Measurements from ENCODE around the gene B3GNT5. TPM values are rescaled to one million over a fixed set of nuclear protein-coding genes. Genes with fewer than 3 reads are reported as not detected.

B3GNT5 gene
- total RNA-seq, 1 experiment from 2014 or later = 2.2 TPM

DNA sequence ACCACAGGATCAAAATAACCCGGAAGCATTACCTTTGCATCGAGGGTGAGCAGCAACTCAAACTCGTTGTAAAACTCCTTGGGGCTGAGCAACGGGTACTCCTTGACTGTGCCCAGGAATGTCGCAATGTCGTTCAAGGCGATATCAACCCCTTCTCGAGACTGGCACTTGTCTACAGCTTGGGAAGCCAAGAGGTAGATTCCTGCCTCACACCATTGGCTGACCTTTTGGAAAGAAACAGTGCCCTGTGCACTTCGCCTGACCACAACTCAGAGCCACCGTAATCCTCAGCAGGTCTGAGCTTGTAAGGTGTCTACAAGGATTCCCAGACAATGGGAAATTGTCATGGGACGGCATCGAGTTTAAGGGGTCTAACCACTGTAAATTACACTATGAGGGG lies 43.9 kb downstream of the B3GNT5 start:
- Histone ChIP-seq H3K27me3 (replicated peaks) (no peaks in the 10 kb centered on the region), H3K27ac (no peak overlapping the region), H3K4me3 (no peak overlapping the region), H3K9me3 (replicated peaks) (no peaks in the 10 kb centered on the region), H3K36me3 (no peaks in the 10 kb centered on the region), H3K4me1 (replicated peaks) (peaks cover 26% of the 10 kb centered on the region)
- DNase-seq (ENCODE audit: low read depth in 1 of 2, low spot score in 2 of 2) = no peak

DNA sequence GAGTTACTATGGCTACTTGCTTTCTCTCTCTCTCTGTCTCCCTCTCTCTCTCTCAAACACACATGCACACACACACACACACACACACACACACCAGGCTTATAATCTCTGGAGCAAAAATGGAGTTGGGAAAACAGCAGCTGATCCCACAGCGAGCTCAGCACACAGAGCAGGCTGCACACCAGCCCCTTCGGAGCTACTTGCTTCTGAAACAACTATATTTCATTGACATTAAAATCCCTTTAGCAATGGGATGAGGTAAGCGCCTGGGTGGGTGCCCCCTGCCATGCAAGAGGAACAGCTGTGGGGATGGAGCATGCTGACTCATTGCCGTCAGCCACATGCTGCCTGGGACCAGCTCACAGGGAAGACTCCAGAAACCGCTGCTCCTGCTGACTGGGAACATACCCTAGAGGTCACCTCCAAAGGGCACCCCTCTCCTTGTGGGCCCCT lies 45.7 kb downstream of the B3GNT5 start:
- DNase-seq (ENCODE audit: low read depth in 1 of 2, low spot score in 2 of 2) = peak; percentile 77 to 83
- no peaks in the 10 kb centered on the region for H3K36me3 ChIP-seq
- no peak overlapping the region for H3K4me3 ChIP-seq
- H3K27me3 ChIP-seq (replicated peaks) = no peaks in the 10 kb centered on the region
- H3K4me1 ChIP-seq (replicated peaks) = peaks cover 26% of the 10 kb centered on the region
- H3K9me3 ChIP-seq (replicated peaks) = no peaks in the 10 kb centered on the region
- H3K27ac ChIP-seq = peak overlapping the region; percentile 17; the same call in 1 of the 2 replicates

DNA sequence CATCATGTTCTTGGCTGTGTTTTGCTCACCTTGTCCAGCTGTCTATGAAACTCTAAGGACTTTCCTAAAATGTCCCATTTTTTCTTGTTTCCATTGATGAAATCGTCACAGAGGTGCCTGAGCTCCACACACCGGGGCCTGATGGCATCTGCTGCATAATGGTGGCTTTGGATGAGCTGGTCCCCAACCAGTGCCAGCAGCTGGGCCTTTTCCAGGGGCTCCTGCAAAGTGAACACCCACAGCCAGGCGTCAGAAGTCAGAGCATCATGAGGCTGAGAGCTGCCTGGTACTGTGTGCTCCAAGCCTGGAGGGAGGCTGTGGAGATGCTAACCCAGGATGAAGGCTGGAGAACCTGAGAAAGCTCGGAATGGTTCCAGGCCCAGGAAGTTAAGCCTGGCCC lies 46.9 kb downstream of the B3GNT5 start:
- H3K27me3 ChIP-seq (replicated peaks) = no peaks in the 10 kb centered on the region
- H3K4me1 ChIP-seq (replicated peaks) = peaks cover 26% of the 10 kb centered on the region
- no peak overlapping the region for H3K4me3 ChIP-seq
- H3K9me3 ChIP-seq (replicated peaks) = no peaks in the 10 kb centered on the region
- no peaks in the 10 kb centered on the region for H3K36me3 ChIP-seq
- no peak for DNase-seq (ENCODE audit: low read depth in 1 of 2, low spot score in 2 of 2)
- H3K27ac ChIP-seq = no peak overlapping the region

DNA sequence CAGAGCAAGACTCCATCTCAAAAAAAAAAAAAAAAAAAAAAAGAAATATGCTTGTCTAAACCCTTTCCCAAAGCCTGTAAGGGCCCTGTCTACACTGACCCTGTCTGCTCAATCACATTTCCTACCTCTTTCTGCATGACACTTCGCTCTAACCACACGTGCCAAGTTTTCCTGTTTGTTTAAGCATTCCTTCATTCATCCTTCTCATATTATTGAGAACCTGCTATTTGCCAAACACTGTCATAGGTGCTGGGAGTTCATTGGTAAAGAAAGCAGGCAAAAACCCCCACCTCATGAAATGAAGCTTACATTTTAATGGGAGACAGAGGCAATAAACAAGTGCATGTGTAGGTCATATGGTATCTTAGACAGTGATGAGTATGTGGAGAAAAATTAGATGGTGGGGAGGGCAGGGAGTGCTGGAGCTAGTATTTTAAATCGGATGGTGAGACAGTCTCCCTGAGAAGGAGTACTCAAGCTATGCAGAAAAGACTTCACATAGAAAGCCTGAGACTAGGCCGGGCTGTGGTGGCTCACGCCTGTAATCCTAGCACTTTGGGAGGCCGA lies 48.0 kb downstream of the B3GNT5 start:
- Histone ChIP-seq H3K4me1 (replicated peaks) (peaks cover 21% of the 10 kb centered on the region), H3K27me3 (replicated peaks) (no peaks in the 10 kb centered on the region), H3K9me3 (replicated peaks) (no peaks in the 10 kb centered on the region), H3K36me3 (no peaks in the 10 kb centered on the region), H3K4me3 (no peak overlapping the region), H3K27ac (no peak overlapping the region)
- DNase-seq (ENCODE audit: low read depth in 1 of 2, low spot score in 2 of 2) = no peak

DNA sequence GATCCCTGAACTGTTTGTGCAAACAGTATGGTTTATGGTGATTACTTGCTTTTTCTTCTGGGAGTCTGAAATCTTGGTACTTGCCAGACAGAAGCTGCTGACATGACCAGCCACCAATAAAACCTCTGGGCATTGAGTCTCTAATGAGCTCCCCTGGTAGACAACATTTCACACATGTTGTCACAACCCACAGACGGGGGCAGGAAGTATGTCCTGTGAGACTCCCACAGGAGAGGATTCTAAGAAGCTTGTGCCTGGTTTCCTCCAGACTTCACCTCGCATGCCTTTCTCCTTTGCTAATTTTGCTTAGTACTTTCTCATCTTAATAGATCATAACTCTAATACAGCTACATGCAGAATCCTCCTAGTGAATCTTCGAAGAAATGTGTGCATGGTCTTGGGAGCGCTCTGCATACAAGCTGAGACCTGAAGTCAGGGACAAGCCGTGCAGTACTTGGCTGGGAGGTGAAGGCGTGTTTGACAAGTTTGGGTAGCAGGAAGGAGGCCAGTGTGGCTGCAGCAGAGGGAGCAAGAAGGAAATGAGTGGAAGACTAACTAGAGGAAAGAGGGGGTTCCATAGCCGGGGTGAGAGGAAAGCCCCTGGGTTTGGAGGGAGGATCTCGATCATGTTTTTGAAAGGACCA lies 49.0 kb downstream of the B3GNT5 start:
- no peak overlapping the region for H3K27ac ChIP-seq
- no peaks in the 10 kb centered on the region for H3K27me3 ChIP-seq (replicated peaks)
- H3K4me1 ChIP-seq (replicated peaks) = peaks cover 26% of the 10 kb centered on the region
- no peak for DNase-seq (ENCODE audit: low read depth in 1 of 2, low spot score in 2 of 2)
- H3K36me3 ChIP-seq = no peaks in the 10 kb centered on the region
- no peaks in the 10 kb centered on the region for H3K9me3 ChIP-seq (replicated peaks)
- H3K4me3 ChIP-seq = no peak overlapping the region

DNA sequence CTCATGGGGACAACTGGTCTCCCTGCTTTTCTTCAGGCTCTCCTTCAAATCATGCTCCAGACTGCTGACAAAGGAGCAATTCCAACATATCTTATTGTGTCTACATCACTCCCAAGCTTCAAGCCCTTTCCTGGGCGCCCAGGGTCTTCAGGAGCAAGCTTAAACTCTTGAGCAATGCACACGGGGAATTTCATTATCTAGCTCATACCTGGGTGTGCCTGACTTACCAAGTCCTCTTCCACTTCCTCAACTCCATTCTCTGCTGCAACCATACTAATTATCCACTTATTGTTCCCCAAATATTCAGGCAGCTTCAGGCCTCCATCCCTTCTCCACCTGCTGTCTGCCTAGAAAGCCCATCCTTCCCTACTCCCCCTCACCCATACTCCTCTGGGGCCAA lies 50.6 kb downstream of the B3GNT5 start:
- Histone ChIP-seq H3K36me3 (no peaks in the 10 kb centered on the region), H3K4me1 (replicated peaks) (peaks cover 26% of the 10 kb centered on the region), H3K4me3 (no peak overlapping the region), H3K9me3 (replicated peaks) (no peaks in the 10 kb centered on the region), H3K27ac (no peak overlapping the region), H3K27me3 (replicated peaks) (no peaks in the 10 kb centered on the region)
- DNase-seq (ENCODE audit: low read depth in 1 of 2, low spot score in 2 of 2) = no peak

DNA sequence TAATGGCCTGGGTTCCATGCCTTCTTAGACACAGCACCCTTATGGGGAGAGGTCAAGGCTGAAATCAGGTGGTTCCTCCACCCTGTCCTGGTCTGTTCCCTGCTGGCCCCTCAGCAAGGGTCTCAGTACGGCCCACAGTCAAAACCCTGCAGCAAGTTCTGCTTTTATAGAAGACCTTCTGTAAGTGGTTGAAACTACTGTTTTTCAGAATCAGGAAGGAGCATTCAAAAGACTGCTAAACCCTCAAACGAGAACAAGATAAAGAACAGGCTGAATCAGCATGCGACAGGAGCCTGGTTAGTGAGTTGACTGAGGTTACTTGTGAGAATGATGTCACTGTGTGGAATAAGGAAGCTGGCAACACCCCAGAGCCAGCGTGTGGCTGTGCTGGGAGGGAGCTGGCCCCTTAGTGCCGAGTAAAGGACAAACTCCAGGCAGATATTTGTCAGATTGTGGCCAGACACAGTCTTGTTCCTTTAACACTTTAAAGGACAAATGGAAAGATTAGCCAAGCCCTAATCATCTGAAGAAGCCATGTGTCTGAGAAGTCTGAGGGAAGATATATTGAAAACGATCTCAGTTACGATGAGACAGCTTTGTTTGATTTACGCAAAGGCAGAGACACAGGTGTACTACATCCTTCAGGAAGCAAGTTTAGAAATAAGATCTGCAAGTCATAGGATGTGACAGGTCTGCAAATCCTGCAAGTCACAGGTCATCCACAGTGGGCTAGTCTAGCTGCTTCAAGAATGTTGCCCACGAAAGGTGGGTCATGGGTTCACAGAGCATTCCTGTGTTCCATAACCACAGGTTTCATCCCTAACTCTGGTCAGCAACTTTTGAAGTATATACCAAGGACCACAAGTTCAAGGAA lies 54.0 kb downstream of the B3GNT5 start:
- no peak overlapping the region for H3K4me3 ChIP-seq
- H3K27ac ChIP-seq = no peak overlapping the region
- H3K36me3 ChIP-seq = no peaks in the 10 kb centered on the region
- peak; percentile 36 to 54 for DNase-seq (ENCODE audit: low read depth in 1 of 2, low spot score in 2 of 2)
- no peaks in the 10 kb centered on the region for H3K27me3 ChIP-seq (replicated peaks)
- H3K4me1 ChIP-seq (replicated peaks) = peaks cover 16% of the 10 kb centered on the region
- no peaks in the 10 kb centered on the region for H3K9me3 ChIP-seq (replicated peaks)

GRCh38 chr3:183307749-183308148 lies 54.7 kb downstream of the B3GNT5 start:
- Histone ChIP-seq H3K36me3 (no peaks in the 10 kb centered on the region), H3K9me3 (replicated peaks) (no peaks in the 10 kb centered on the region), H3K27me3 (replicated peaks) (no peaks in the 10 kb centered on the region), H3K4me3 (no peak overlapping the region), H3K27ac (no peak overlapping the region), H3K4me1 (replicated peaks) (peaks cover 23% of the 10 kb centered on the region)
- no peak for DNase-seq (ENCODE audit: low read depth in 1 of 2, low spot score in 2 of 2)

GRCh38 chr3:183308751-183309150 lies 55.7 kb downstream of the B3GNT5 start:
- H3K36me3 ChIP-seq = no peaks in the 10 kb centered on the region
- no peak overlapping the region for H3K4me3 ChIP-seq
- no peak overlapping the region for H3K27ac ChIP-seq
- H3K9me3 ChIP-seq (replicated peaks) = no peaks in the 10 kb centered on the region; the same call in 1 of the 2 replicates
- no peaks in the 10 kb centered on the region for H3K27me3 ChIP-seq (replicated peaks)
- H3K4me1 ChIP-seq (replicated peaks) = peaks cover 29% of the 10 kb centered on the region
- no peak for DNase-seq (ENCODE audit: low read depth in 1 of 2, low spot score in 2 of 2)

DNA sequence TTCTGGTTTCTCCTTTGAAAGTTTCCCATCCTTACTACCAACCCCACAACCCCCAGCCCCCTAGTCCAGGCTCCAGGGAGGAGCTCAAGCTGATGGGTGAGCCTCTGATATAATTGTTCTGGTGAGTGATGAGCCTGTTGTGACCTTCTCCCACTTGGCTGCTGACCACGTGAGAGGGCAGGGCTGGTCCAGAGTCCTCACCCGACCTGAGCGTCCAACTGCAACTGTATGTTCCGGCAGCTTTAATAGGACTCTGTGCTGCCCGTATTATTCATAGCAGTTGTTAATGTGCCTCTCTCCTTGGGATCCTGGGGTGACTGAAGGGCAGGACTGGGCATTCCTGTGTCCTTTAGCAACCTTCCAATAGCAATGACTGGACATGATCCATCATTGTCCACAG lies 56.2 kb downstream of the B3GNT5 start:
- Histone ChIP-seq H3K4me1 (replicated peaks) (peaks cover 29% of the 10 kb centered on the region), H3K9me3 (replicated peaks) (no peaks in the 10 kb centered on the region; the same call in 1 of the 2 replicates), H3K27ac (no peak overlapping the region), H3K27me3 (replicated peaks) (no peaks in the 10 kb centered on the region), H3K4me3 (no peak overlapping the region), H3K36me3 (no peaks in the 10 kb centered on the region)
- no peak for DNase-seq (ENCODE audit: low read depth in 1 of 2, low spot score in 2 of 2)

DNA sequence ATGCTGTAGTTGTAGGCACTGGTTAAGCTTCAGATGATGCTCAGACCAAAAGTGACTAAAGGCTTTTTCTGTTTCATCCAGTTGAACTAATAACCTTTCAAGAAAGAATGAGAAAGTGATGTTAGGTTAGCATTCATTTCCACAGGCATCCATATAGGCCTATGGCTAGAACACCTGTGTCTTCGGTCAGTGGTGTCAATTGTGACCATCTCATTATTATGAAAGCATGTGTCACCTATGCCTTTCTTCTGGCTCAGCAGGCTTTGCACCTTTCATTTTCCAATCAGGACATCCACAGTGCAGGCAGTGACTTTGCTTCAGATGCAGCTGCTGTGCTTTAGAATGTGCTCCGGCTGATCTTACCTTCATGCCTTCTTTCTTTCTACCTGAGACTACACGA lies 57.9 kb downstream of the B3GNT5 start:
- no peak overlapping the region for H3K4me3 ChIP-seq
- H3K9me3 ChIP-seq (replicated peaks) = no peaks in the 10 kb centered on the region; the same call in 1 of the 2 replicates
- H3K27ac ChIP-seq = no peak overlapping the region

DNA sequence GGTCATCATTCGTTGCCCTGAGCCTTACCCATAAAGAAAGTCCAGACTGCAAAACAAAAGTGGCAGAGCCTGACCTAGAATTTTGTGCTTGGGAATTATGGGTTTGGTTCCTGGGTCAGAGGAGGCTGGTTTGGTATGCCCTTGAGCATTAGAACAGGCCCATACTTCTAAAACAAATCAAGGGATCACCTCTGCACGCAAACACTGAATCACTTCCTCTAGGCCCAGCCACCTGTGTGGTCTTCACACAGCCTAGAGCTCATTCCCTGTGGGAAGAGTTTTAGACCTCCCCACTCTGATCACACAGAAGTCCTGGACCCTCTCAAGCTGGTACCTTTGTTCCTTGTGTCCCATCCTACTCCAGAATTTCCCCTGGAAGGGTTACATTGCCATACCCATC lies 59.4 kb downstream of the B3GNT5 start:
- H3K4me1 ChIP-seq (replicated peaks) = peaks cover 21% of the 10 kb centered on the region
- H3K9me3 ChIP-seq (replicated peaks) = no peaks in the 10 kb centered on the region; the same call in 1 of the 2 replicates
- no peaks in the 10 kb centered on the region for H3K36me3 ChIP-seq
- no peaks in the 10 kb centered on the region for H3K27me3 ChIP-seq (replicated peaks)
- no peak overlapping the region for H3K4me3 ChIP-seq
- DNase-seq (ENCODE audit: low read depth in 1 of 2, low spot score in 2 of 2) = peak; percentile 55 to 57
- H3K27ac ChIP-seq = peak overlapping the region; percentile 42

More for the DNA sequence above, 57.9 kb downstream of the B3GNT5 start:
- no peak for DNase-seq (ENCODE audit: low read depth in 1 of 2, low spot score in 2 of 2)
- H3K4me1 ChIP-seq (replicated peaks) = peaks cover 29% of the 10 kb centered on the region
- no peaks in the 10 kb centered on the region for H3K36me3 ChIP-seq
- no peaks in the 10 kb centered on the region for H3K27me3 ChIP-seq (replicated peaks)

GRCh38 chr3:183313351-183313750 lies 60.3 kb downstream of the B3GNT5 start:
- Histone ChIP-seq H3K36me3 (no peaks in the 10 kb centered on the region), H3K9me3 (replicated peaks) (no peaks in the 10 kb centered on the region; the same call in 1 of the 2 replicates), H3K4me1 (replicated peaks) (peaks cover 29% of the 10 kb centered on the region), H3K27ac (0 out of 2 replicates have a peak overlapping the region, but pooled peaks have one; percentile 42), H3K27me3 (replicated peaks) (no peaks in the 10 kb centered on the region), H3K4me3 (no peak overlapping the region)
- DNase-seq (ENCODE audit: low read depth in 1 of 2, low spot score in 2 of 2) = no peak

- H3K27me3 ChIP-seq (replicated peaks) = no peaks in the 10 kb centered on the region
- no peak overlapping the region for H3K27ac ChIP-seq
- no peaks in the 10 kb centered on the region for H3K36me3 ChIP-seq
- H3K4me3 ChIP-seq = no peak overlapping the region
- peaks cover 34% of the 10 kb centered on the region for H3K4me1 ChIP-seq (replicated peaks)
- DNase-seq (ENCODE audit: low read depth in 1 of 2, low spot score in 2 of 2) = no peak
- no peaks in the 10 kb centered on the region; the same call in 1 of the 2 replicates for H3K9me3 ChIP-seq (replicated peaks)
These were observed 60.7 kb downstream of the B3GNT5 start for GRCh38 chr3:183313764-183314163.
